HUES48 (cell line): ENCODE results near the gene ZNF175.
A peak's percentile ranks its signal among the peaks of the same experiment; 100 is the strongest.

Experiments used
- H3K27ac ChIP-seq: one replicate; pipeline ENCODE4 v1.7.0; 2013; ENCODE audit warnings: low read depth, low read length, inconsistent platforms
- H3K27me3 ChIP-seq: 2 replicates; pipeline ENCODE4 v1.6.1; 2013; ENCODE audit warnings: mild to moderate bottlenecking, low read length; ENCODE audit not compliant: control insufficient read depth, insufficient read depth
- H3K36me3 ChIP-seq: 2 replicates; pipeline ENCODE4 v1.6.1; 2013; ENCODE audit warnings: low read length; ENCODE audit not compliant: control insufficient read depth, insufficient read depth
- H3K4me1 ChIP-seq: 2 replicates; pipeline ENCODE4 v1.6.1; 2013; ENCODE audit warnings: mild to moderate bottlenecking, low read length; ENCODE audit not compliant: control insufficient read depth, insufficient read depth
- H3K4me3 ChIP-seq: 2 replicates; pipeline ENCODE4 v1.5.1; 2013; ENCODE audit warnings: mild to moderate bottlenecking, low read depth, low read length
- H3K9ac ChIP-seq: 2 replicates; pipeline ENCODE4 v1.6.1; 2013; ENCODE audit warnings: mild to moderate bottlenecking, low read depth, low read length, moderate library complexity
- H3K9me3 ChIP-seq: 2 replicates; pipeline ENCODE4 v1.6.1; 2013; ENCODE audit warnings: low read length; ENCODE audit not compliant: control insufficient read depth, insufficient read depth

Gene ZNF175

GRCh38 chr19:51592521-51592920, 21.4 kb downstream of the ZNF175 start:
- Histone ChIP-seq H3K4me3 (no peak overlapping the region), H3K27ac (no peak overlapping the region), H3K4me1 (peaks cover 7% of the 10 kb centered on the region; the same call in 1 of the 2 replicates), H3K36me3 (peaks cover 10% of the 10 kb centered on the region), H3K9ac (no peak overlapping the region), H3K27me3 (no peaks in the 10 kb centered on the region), H3K9me3 (peaks cover 11% of the 10 kb centered on the region)

- Histone ChIP-seq H3K9me3 (peaks cover 3% of the 10 kb centered on the region; the same call in 1 of the 2 replicates), H3K36me3 (peaks cover 3% of the 10 kb centered on the region; the same call in 1 of the 2 replicates), H3K4me1 (peaks cover 7% of the 10 kb centered on the region; the same call in 1 of the 2 replicates), H3K27ac (no peak overlapping the region), H3K9ac (no peak overlapping the region), H3K27me3 (no peaks in the 10 kb centered on the region), H3K4me3 (peak overlapping the region; percentile 78)
Measured at GRCh38 chr19:51593138-51593890, 22.2 kb downstream of the ZNF175 start.

- Histone ChIP-seq H3K4me1 (peaks cover 7% of the 10 kb centered on the region; the same call in 1 of the 2 replicates), H3K9ac (peak overlapping the region; percentile 52; the same call in 1 of the 2 replicates), H3K27me3 (no peaks in the 10 kb centered on the region), H3K9me3 (peaks cover 5% of the 10 kb centered on the region), H3K36me3 (no peaks in the 10 kb centered on the region), H3K4me3 (peak overlapping the region; percentile 78), H3K27ac (no peak overlapping the region)
Measured at GRCh38 chr19:51593969-51594773, 23.1 kb downstream of the ZNF175 start.

- Histone ChIP-seq H3K4me1 (peaks cover 7% of the 10 kb centered on the region; the same call in 1 of the 2 replicates), H3K27ac (no peak overlapping the region), H3K4me3 (peak overlapping the region; percentile 78), H3K27me3 (no peaks in the 10 kb centered on the region), H3K9ac (peak overlapping the region; percentile 52; the same call in 1 of the 2 replicates), H3K36me3 (no peaks in the 10 kb centered on the region), H3K9me3 (peaks cover 5% of the 10 kb centered on the region)
Measured at GRCh38 chr19:51594774-51595109, 23.7 kb downstream of the ZNF175 start.

GRCh38 chr19:51595190-51596175, 24.4 kb downstream of the ZNF175 start:
- H3K9ac ChIP-seq: no peak overlapping the region
- no peaks in the 10 kb centered on the region for H3K27me3 ChIP-seq
- peaks cover 7% of the 10 kb centered on the region; the same call in 1 of the 2 replicates for H3K4me1 ChIP-seq
- no peak overlapping the region for H3K27ac ChIP-seq
- H3K36me3 ChIP-seq: no peaks in the 10 kb centered on the region
- peaks cover 5% of the 10 kb centered on the region for H3K9me3 ChIP-seq
- peak overlapping the region; percentile 78 for H3K4me3 ChIP-seq

- Histone ChIP-seq H3K9me3 (peaks cover 13% of the 10 kb centered on the region), H3K4me3 (no peak overlapping the region), H3K9ac (no peak overlapping the region), H3K27ac (no peak overlapping the region), H3K4me1 (peaks cover 7% of the 10 kb centered on the region; the same call in 1 of the 2 replicates), H3K27me3 (no peaks in the 10 kb centered on the region), H3K36me3 (no peaks in the 10 kb centered on the region)
Measured at GRCh38 chr19:51598159-51598915, 27.3 kb downstream of the ZNF175 start.

GRCh38 chr19:51599084-51599483, 28.0 kb downstream of the ZNF175 start:
- no peaks in the 10 kb centered on the region for H3K36me3 ChIP-seq
- H3K27me3 ChIP-seq: no peaks in the 10 kb centered on the region
- H3K9me3 ChIP-seq: peaks cover 13% of the 10 kb centered on the region
- H3K4me3 ChIP-seq: no peak overlapping the region
- no peak overlapping the region for H3K9ac ChIP-seq
- 0 out of 2 replicates have a peak, but pooled peaks cover 4% of the 10 kb centered on the region for H3K4me1 ChIP-seq
- H3K27ac ChIP-seq: no peak overlapping the region

- Histone ChIP-seq H3K4me1 (no peaks in the 10 kb centered on the region), H3K4me3 (no peak overlapping the region), H3K36me3 (no peaks in the 10 kb centered on the region), H3K9ac (no peak overlapping the region), H3K27ac (no peak overlapping the region), H3K9me3 (peaks cover 23% of the 10 kb centered on the region), H3K27me3 (no peaks in the 10 kb centered on the region)
Measured at GRCh38 chr19:51600940-51601580, 30.0 kb downstream of the ZNF175 start.

GRCh38 chr19:51602189-51602854, 31.2 kb downstream of the ZNF175 start:
- no peaks in the 10 kb centered on the region for H3K36me3 ChIP-seq
- H3K4me3 ChIP-seq: no peak overlapping the region
- no peaks in the 10 kb centered on the region for H3K27me3 ChIP-seq
- H3K9ac ChIP-seq: no peak overlapping the region
- peaks cover 23% of the 10 kb centered on the region for H3K9me3 ChIP-seq
- no peaks in the 10 kb centered on the region for H3K4me1 ChIP-seq
- no peak overlapping the region for H3K27ac ChIP-seq
